ENCODE measurements around the gene NTF3. TPM values are rescaled to one million over a fixed set of nuclear protein-coding genes. Genes with fewer than 3 reads are reported as not detected.

Gene NTF3
- total RNA-seq, 1 experiment from 2014 or later: not detected

- Histone ChIP-seq H3K9ac (ENCODE audit: low read length) (no peak overlapping the region), H2AFZ (ENCODE audit: low read length) (no peak overlapping the region), H3K4me1 (ENCODE audit: low read length) (no peaks in the 10 kb centered on the region), H3K4me2 (ENCODE audit: low read depth, low read length, poor library complexity, severe bottlenecking) (no peak overlapping the region), H3K79me2 (ENCODE audit: low read length) (no peaks in the 10 kb centered on the region), H3K27ac (ENCODE audit: low read length) (no peak overlapping the region), H3K27me3 (ENCODE audit: low read length) (no peaks in the 10 kb centered on the region), H3K9me2 (replicated peaks; ENCODE audit: insufficient read depth, low read length) (no peaks in the 10 kb centered on the region), H3K4me3 (ENCODE audit: low read length) (no peak overlapping the region), H3K36me3 (ENCODE audit: insufficient read depth, low read length) (no peaks in the 10 kb centered on the region), H4K20me1 (ENCODE audit: insufficient read depth, low read depth, low read length) (no peaks in the 10 kb centered on the region), H3K9me3 (ENCODE audit: low read length) (no peaks in the 10 kb centered on the region)
- no peak for DNase-seq
These were observed 77.6 kb downstream of the NTF3 start for GRCh38 chr12:5509557-5509956.

GRCh38 chr12:5510251-5510805, 78.4 kb downstream of the NTF3 start:
- Histone ChIP-seq H3K9me3 (ENCODE audit: low read length) (no peaks in the 10 kb centered on the region), H3K4me3 (ENCODE audit: low read length) (no peak overlapping the region), H3K36me3 (ENCODE audit: insufficient read depth, low read length) (no peaks in the 10 kb centered on the region), H3K27ac (ENCODE audit: low read length) (no peak overlapping the region), H3K4me1 (ENCODE audit: low read length) (no peaks in the 10 kb centered on the region), H2AFZ (ENCODE audit: low read length) (no peak overlapping the region), H3K9ac (ENCODE audit: low read length) (no peak overlapping the region), H4K20me1 (ENCODE audit: insufficient read depth, low read depth, low read length) (no peaks in the 10 kb centered on the region), H3K4me2 (ENCODE audit: low read depth, low read length, poor library complexity, severe bottlenecking) (no peak overlapping the region), H3K79me2 (ENCODE audit: low read length) (no peaks in the 10 kb centered on the region), H3K9me2 (replicated peaks; ENCODE audit: insufficient read depth, low read length) (no peaks in the 10 kb centered on the region), H3K27me3 (ENCODE audit: low read length) (no peaks in the 10 kb centered on the region)
- DNase-seq: no peak

- no peak overlapping the region for H3K27ac ChIP-seq (ENCODE audit: low read length)
- H4K20me1 ChIP-seq (ENCODE audit: insufficient read depth, low read depth, low read length): no peaks in the 10 kb centered on the region
- H3K9me3 ChIP-seq (ENCODE audit: low read length): no peaks in the 10 kb centered on the region
- no peaks in the 10 kb centered on the region for H3K9me2 ChIP-seq (replicated peaks; ENCODE audit: insufficient read depth, low read length)
- DNase-seq: no peak
- H3K4me2 ChIP-seq (ENCODE audit: low read depth, low read length, poor library complexity, severe bottlenecking): no peak overlapping the region
- no peaks in the 10 kb centered on the region for H3K36me3 ChIP-seq (ENCODE audit: insufficient read depth, low read length)
- H3K79me2 ChIP-seq (ENCODE audit: low read length): no peaks in the 10 kb centered on the region
- H3K4me3 ChIP-seq (ENCODE audit: low read length): no peak overlapping the region
- no peaks in the 10 kb centered on the region for H3K4me1 ChIP-seq (ENCODE audit: low read length)
- H2AFZ ChIP-seq (ENCODE audit: low read length): no peak overlapping the region
- no peak overlapping the region for H3K9ac ChIP-seq (ENCODE audit: low read length)
- no peaks in the 10 kb centered on the region for H3K27me3 ChIP-seq (ENCODE audit: low read length)
These were observed 79.3 kb downstream of the NTF3 start for GRCh38 chr12:5511256-5511643.

GRCh38 chr12:5511644-5512600, 80.0 kb downstream of the NTF3 start:
- Histone ChIP-seq H3K79me2 (ENCODE audit: low read length) (no peaks in the 10 kb centered on the region), H3K27ac (ENCODE audit: low read length) (no peak overlapping the region), H3K9ac (ENCODE audit: low read length) (no peak overlapping the region), H4K20me1 (ENCODE audit: insufficient read depth, low read depth, low read length) (no peaks in the 10 kb centered on the region), H3K9me3 (ENCODE audit: low read length) (no peaks in the 10 kb centered on the region), H3K36me3 (ENCODE audit: insufficient read depth, low read length) (no peaks in the 10 kb centered on the region), H3K4me3 (ENCODE audit: low read length) (no peak overlapping the region), H3K4me2 (ENCODE audit: low read depth, low read length, poor library complexity, severe bottlenecking) (no peak overlapping the region), H3K4me1 (ENCODE audit: low read length) (no peaks in the 10 kb centered on the region), H3K27me3 (ENCODE audit: low read length) (no peaks in the 10 kb centered on the region), H3K9me2 (replicated peaks; ENCODE audit: insufficient read depth, low read length) (no peaks in the 10 kb centered on the region), H2AFZ (ENCODE audit: low read length) (no peak overlapping the region)
- peak; percentile 71 for DNase-seq

- Histone ChIP-seq H3K4me1 (ENCODE audit: low read length) (no peaks in the 10 kb centered on the region), H2AFZ (ENCODE audit: low read length) (no peak overlapping the region), H3K9me2 (replicated peaks; ENCODE audit: insufficient read depth, low read length) (no peaks in the 10 kb centered on the region), H3K4me2 (ENCODE audit: low read depth, low read length, poor library complexity, severe bottlenecking) (no peak overlapping the region), H3K9me3 (ENCODE audit: low read length) (no peaks in the 10 kb centered on the region), H3K4me3 (ENCODE audit: low read length) (no peak overlapping the region), H3K36me3 (ENCODE audit: insufficient read depth, low read length) (no peaks in the 10 kb centered on the region), H4K20me1 (ENCODE audit: insufficient read depth, low read depth, low read length) (no peaks in the 10 kb centered on the region), H3K27me3 (ENCODE audit: low read length) (no peaks in the 10 kb centered on the region), H3K27ac (ENCODE audit: low read length) (no peak overlapping the region), H3K9ac (ENCODE audit: low read length) (no peak overlapping the region), H3K79me2 (ENCODE audit: low read length) (no peaks in the 10 kb centered on the region)
- DNase-seq: no peak
These were observed 80.7 kb downstream of the NTF3 start for GRCh38 chr12:5512601-5512970.

GRCh38 chr12:5513406-5513805, 81.5 kb downstream of the NTF3 start:
- Histone ChIP-seq H3K4me2 (ENCODE audit: low read depth, low read length, poor library complexity, severe bottlenecking) (no peak overlapping the region), H3K36me3 (ENCODE audit: insufficient read depth, low read length) (no peaks in the 10 kb centered on the region), H3K9me3 (ENCODE audit: low read length) (no peaks in the 10 kb centered on the region), H3K4me1 (ENCODE audit: low read length) (no peaks in the 10 kb centered on the region), H3K4me3 (ENCODE audit: low read length) (no peak overlapping the region), H4K20me1 (ENCODE audit: insufficient read depth, low read depth, low read length) (no peaks in the 10 kb centered on the region), H3K27me3 (ENCODE audit: low read length) (no peaks in the 10 kb centered on the region), H3K9ac (ENCODE audit: low read length) (no peak overlapping the region), H3K79me2 (ENCODE audit: low read length) (no peaks in the 10 kb centered on the region), H3K9me2 (replicated peaks; ENCODE audit: insufficient read depth, low read length) (no peaks in the 10 kb centered on the region), H3K27ac (ENCODE audit: low read length) (no peak overlapping the region), H2AFZ (ENCODE audit: low read length) (no peak overlapping the region)
- DNase-seq: no peak

- H3K4me2 ChIP-seq (ENCODE audit: low read depth, low read length, poor library complexity, severe bottlenecking): no peak overlapping the region
- H2AFZ ChIP-seq (ENCODE audit: low read length): no peak overlapping the region
- no peak for DNase-seq
- no peaks in the 10 kb centered on the region for H4K20me1 ChIP-seq (ENCODE audit: insufficient read depth, low read depth, low read length)
- no peaks in the 10 kb centered on the region for H3K9me2 ChIP-seq (replicated peaks; ENCODE audit: insufficient read depth, low read length)
- no peak overlapping the region for H3K4me3 ChIP-seq (ENCODE audit: low read length)
- no peaks in the 10 kb centered on the region for H3K27me3 ChIP-seq (ENCODE audit: low read length)
- no peaks in the 10 kb centered on the region for H3K4me1 ChIP-seq (ENCODE audit: low read length)
- no peaks in the 10 kb centered on the region for H3K36me3 ChIP-seq (ENCODE audit: insufficient read depth, low read length)
- no peak overlapping the region for H3K27ac ChIP-seq (ENCODE audit: low read length)
- no peaks in the 10 kb centered on the region for H3K9me3 ChIP-seq (ENCODE audit: low read length)
- no peaks in the 10 kb centered on the region for H3K79me2 ChIP-seq (ENCODE audit: low read length)
- H3K9ac ChIP-seq (ENCODE audit: low read length): no peak overlapping the region
These were observed 82.1 kb downstream of the NTF3 start for GRCh38 chr12:5514016-5514415.

- Histone ChIP-seq H3K36me3 (ENCODE audit: insufficient read depth, low read length) (no peaks in the 10 kb centered on the region), H3K9me2 (replicated peaks; ENCODE audit: insufficient read depth, low read length) (no peaks in the 10 kb centered on the region), H3K27me3 (ENCODE audit: low read length) (no peaks in the 10 kb centered on the region), H3K9me3 (ENCODE audit: low read length) (no peaks in the 10 kb centered on the region), H3K4me1 (ENCODE audit: low read length) (no peaks in the 10 kb centered on the region), H3K27ac (ENCODE audit: low read length) (no peak overlapping the region), H4K20me1 (ENCODE audit: insufficient read depth, low read depth, low read length) (no peaks in the 10 kb centered on the region), H3K9ac (ENCODE audit: low read length) (no peak overlapping the region), H3K79me2 (ENCODE audit: low read length) (no peaks in the 10 kb centered on the region), H2AFZ (ENCODE audit: low read length) (no peak overlapping the region), H3K4me3 (ENCODE audit: low read length) (no peak overlapping the region), H3K4me2 (ENCODE audit: low read depth, low read length, poor library complexity, severe bottlenecking) (no peak overlapping the region)
- no peak for DNase-seq
These were observed 82.6 kb downstream of the NTF3 start for GRCh38 chr12:5514545-5514944.
